DOHH2 (cell line): ENCODE measurements around the gene STPG3.

Experiments
- H3F3A ChIP-seq: fragments of 200-600 bp; sonication (generic), shearing (Covaris generic); 2 replicates; pipeline ENCODE4 v1.6.0; 2016; ENCODE audit warnings: antibody characterized with exemption, mild to moderate bottlenecking; ENCODE audit not compliant: control insufficient read depth, insufficient read depth
- H3K27ac ChIP-seq: fragments of 200-600 bp; sonication (generic); 2 replicates; pipeline ENCODE4 v1.5.1; 2014; ENCODE audit warnings: low read depth, mild to moderate bottlenecking, low read length, moderate library complexity
- H3K27me3 ChIP-seq: fragments of 200-600 bp; sonication (generic); 2 replicates; pipeline ENCODE4 v1.6.1; 2014; ENCODE audit warnings: mild to moderate bottlenecking, low read length, mixed read lengths; ENCODE audit not compliant: control insufficient read depth
- H3K36me3 ChIP-seq: fragments of 200-600 bp; sonication (generic); 2 replicates; pipeline ENCODE4 v1.6.1; 2014; ENCODE audit warnings: mild to moderate bottlenecking, low read length, moderate library complexity, mixed read lengths; ENCODE audit not compliant: control insufficient read depth
- H3K4me1 ChIP-seq: fragments of 200-600 bp; sonication (generic); 2 replicates; pipeline ENCODE4 v1.6.1; 2014; ENCODE audit warnings: mild to moderate bottlenecking, low read length, mixed read lengths; ENCODE audit not compliant: control insufficient read depth
- H3K4me2 ChIP-seq: fragments of 200-600 bp; sonication (generic); 2 replicates; pipeline ENCODE4 v1.6.0; 2014; ENCODE audit warnings: mild to moderate bottlenecking, low read length, moderate library complexity
- H3K4me3 ChIP-seq: fragments of 200-600 bp; sonication (generic); 2 replicates; pipeline ENCODE4 v1.5.1; 2014; ENCODE audit warnings: mild to moderate bottlenecking, low read length, mixed read lengths
- H3K79me2 ChIP-seq: fragments of 200-600 bp; sonication (generic); 2 replicates; pipeline ENCODE4 v1.6.1; 2014; ENCODE audit warnings: mild to moderate bottlenecking, low read length, mixed read lengths; ENCODE audit not compliant: control insufficient read depth
- H3K9me2 ChIP-seq: fragments of 200-600 bp; sonication (generic); replicated peaks from 2 replicates; pipeline ENCODE4 v1.6.1; 2014; ENCODE audit warnings: mild to moderate bottlenecking, low read length, mixed read lengths; ENCODE audit not compliant: control insufficient read depth
- H3K9me3 ChIP-seq: fragments of 200-600 bp; sonication (generic); 2 replicates; pipeline ENCODE4 v1.6.1; 2014; ENCODE audit warnings: antibody characterized with exemption, low read length, mixed read lengths; ENCODE audit not compliant: control insufficient read depth, insufficient read depth
- H4K20me1 ChIP-seq: fragments of 200-600 bp; sonication (generic); 2 replicates; pipeline ENCODE4 v1.6.0; 2014; ENCODE audit warnings: low read depth, mild to moderate bottlenecking, antibody characterized with exemption, low read length, moderate library complexity; ENCODE audit not compliant: control insufficient read depth, insufficient read depth
- CTCF ChIP-seq: fragments of 200-600 bp; sonication (generic); IDR thresholded peaks from one replicate; pipeline ENCODE4 v1.5.1; 2014; ENCODE audit warnings: antibody characterized with exemption, mild to moderate bottlenecking, low read depth, low read length; ENCODE audit not compliant: poor library complexity, severe bottlenecking
- EZH2phosphoT487 ChIP-seq: fragments of 200-600 bp; sonication (generic); IDR thresholded peaks from 2 replicates; pipeline ENCODE4 v1.6.1; 2017; ENCODE audit warnings: borderline replicate concordance, mild to moderate bottlenecking, antibody characterized with exemption, low read length, moderate library complexity, mixed read lengths

STPG3 gene

DNA sequence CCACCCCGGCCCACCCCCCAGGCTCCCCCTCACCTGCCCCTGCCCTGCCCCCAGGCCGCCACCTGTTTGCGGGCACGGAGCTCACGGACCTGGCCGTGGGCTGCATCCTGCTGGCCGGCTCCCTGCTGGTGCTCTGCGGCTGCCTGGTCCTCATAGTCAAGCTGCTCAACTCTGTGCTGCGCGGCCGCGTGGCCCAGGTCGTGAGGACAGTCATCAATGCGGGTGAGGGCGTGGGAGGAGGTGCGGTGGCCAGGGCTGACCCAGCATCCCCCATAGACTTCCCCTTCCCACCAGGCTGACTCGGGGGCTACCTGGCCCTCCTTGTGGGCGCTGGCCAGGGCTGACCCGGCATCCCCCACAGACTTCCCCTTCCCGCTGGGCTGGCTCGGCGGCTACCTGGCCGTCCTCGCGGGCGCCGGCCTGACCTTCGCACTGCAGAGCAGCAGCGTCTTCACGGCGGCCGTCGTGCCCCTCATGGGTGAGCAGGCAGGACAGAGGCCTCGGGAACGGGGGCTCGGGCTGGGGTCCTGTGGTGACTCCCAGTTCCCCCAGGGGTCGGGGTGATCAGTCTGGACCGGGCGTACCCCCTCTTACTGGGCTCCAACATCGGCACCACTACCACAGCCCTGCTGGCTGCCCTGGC is 16.9 kb upstream of the STPG3 start:
- H3K79me2 ChIP-seq: peaks cover 23% of the 10 kb centered on the region
- H3K4me2 ChIP-seq: peak overlapping the region; percentile 66
- no peaks in the 10 kb centered on the region for H4K20me1 ChIP-seq
- TF ChIP-seq EZH2phosphoT487: no peak
- H3K9me3 ChIP-seq: no peaks in the 10 kb centered on the region
- H3F3A ChIP-seq: no peaks in the 10 kb centered on the region
- peaks cover 9% of the 10 kb centered on the region for H3K27me3 ChIP-seq
- H3K4me1 ChIP-seq: peaks cover 52% of the 10 kb centered on the region
- H3K27ac ChIP-seq: no peak overlapping the region
- H3K4me3 ChIP-seq: no peak overlapping the region
- H3K9me2 ChIP-seq: no peaks in the 10 kb centered on the region
- H3K36me3 ChIP-seq: peaks cover 3% of the 10 kb centered on the region

- H3K27me3 ChIP-seq: peaks cover 5% of the 10 kb centered on the region
These were observed 16.2 kb upstream of the STPG3 start for GRCh38 chr9:137234758-137235423.

DNA sequence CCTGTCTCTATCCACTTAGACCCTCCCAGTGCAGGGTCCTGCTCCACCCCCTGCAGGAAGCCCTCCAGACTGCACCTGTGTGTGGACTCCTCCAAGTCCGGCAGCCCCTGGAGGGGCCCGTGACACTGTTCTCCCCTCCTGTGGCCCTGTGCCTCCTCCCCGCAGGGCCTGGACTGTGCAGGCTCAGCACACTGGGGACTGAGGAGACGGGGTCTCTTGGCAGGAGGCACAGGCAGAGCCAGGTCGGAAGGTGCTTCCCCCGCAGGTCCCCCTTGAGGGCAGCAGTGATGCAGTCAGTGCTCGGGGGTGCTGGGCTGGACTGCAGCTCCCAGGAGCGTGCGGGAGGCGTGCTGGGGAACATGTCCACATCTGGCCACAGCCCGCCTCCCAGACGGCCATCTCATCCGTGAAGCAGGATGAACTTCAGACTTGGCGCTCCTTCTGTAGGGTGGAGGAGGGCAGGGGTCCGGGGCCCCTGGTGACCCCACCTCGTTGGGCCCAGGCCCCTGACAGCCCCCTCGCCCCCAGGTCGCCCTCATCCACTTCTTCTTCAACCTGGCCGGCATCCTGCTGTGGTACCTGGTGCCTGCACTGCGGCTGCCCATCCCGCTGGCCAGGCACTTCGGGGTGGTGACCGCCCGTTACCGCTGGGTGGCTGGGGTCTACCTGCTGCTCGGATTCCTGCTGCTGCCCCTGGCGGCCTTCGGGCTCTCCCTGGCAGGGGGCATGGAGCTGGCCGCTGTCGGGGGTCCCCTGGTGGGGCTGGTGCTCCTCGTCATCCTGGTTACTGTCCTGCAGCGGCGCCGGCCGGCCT is 15.5 kb upstream of the STPG3 start:
- H3K9me3 ChIP-seq: no peaks in the 10 kb centered on the region
- peak overlapping the region; percentile 66 for H3K4me2 ChIP-seq
- H3F3A ChIP-seq: no peaks in the 10 kb centered on the region
- H3K9me2 ChIP-seq: no peaks in the 10 kb centered on the region
- H3K27ac ChIP-seq: peak overlapping the region; percentile 3; the same call in 1 of the 2 replicates
- TF ChIP-seq EZH2phosphoT487 (no peak), CTCF (peak; percentile 34)
- peak overlapping the region; percentile 59 for H3K4me3 ChIP-seq
- H3K27me3 ChIP-seq: no peaks in the 10 kb centered on the region
- peaks cover 3% of the 10 kb centered on the region for H3K36me3 ChIP-seq
- H3K79me2 ChIP-seq: peaks cover 33% of the 10 kb centered on the region
- H4K20me1 ChIP-seq: no peaks in the 10 kb centered on the region
- peaks cover 52% of the 10 kb centered on the region for H3K4me1 ChIP-seq

More at GRCh38 chr9:137234758-137235423, 16.2 kb upstream of the STPG3 start:
- Histone ChIP-seq H3K9me2 (no peaks in the 10 kb centered on the region), H3K36me3 (peaks cover 3% of the 10 kb centered on the region), H3K27ac (peak overlapping the region; percentile 3; the same call in 1 of the 2 replicates), H3K4me3 (peak overlapping the region; percentile 59; the same call in 1 of the 2 replicates), H3K9me3 (no peaks in the 10 kb centered on the region), H3K79me2 (peaks cover 31% of the 10 kb centered on the region), H4K20me1 (no peaks in the 10 kb centered on the region), H3K4me1 (peaks cover 52% of the 10 kb centered on the region), H3K4me2 (peak overlapping the region; percentile 66), H3F3A (no peaks in the 10 kb centered on the region)
- TF ChIP-seq EZH2phosphoT487: no peak

DNA sequence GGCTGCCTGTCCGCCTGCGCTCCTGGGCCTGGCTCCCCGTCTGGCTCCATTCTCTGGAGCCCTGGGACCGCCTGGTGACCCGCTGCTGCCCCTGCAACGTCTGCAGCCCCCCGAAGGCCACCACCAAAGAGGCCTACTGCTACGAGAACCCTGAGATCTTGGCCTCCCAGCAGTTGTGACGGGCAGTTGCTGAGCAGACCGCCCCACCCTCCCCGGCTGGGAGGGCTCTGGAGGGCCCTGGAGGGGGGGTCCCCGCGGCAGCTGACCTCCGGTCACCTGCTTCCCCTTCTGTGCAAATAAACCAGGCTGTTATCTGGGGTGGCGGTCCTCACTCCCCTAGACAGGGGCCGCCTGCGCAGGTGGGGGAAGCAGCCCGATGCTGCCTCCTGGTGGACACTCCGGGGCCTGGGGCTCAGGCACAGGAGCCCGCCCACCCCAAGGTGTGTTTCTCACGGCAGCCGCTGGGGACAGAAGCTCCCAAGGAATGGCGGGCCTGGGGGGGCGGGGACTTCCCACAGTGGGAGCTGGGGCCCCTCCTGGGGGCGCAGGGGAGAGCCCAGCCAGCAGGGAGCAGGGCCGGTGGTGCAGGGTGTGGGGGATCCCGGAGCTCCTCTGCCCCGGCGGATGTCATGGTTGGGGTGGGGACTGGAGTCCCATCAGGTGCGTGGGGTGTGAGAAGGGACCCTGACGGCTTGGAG is 14.7 kb upstream of the STPG3 start:
- H3K27ac ChIP-seq: peak overlapping the region; percentile 24; the same call in 1 of the 2 replicates

More for the DNA sequence above, 14.7 kb upstream of the STPG3 start:
- peaks cover 3% of the 10 kb centered on the region for H3K36me3 ChIP-seq
- H3F3A ChIP-seq: no peaks in the 10 kb centered on the region
- H3K9me2 ChIP-seq: no peaks in the 10 kb centered on the region
- H3K4me2 ChIP-seq: peak overlapping the region; percentile 66
- H3K4me1 ChIP-seq: peaks cover 52% of the 10 kb centered on the region
- H3K79me2 ChIP-seq: peaks cover 35% of the 10 kb centered on the region
- no peaks in the 10 kb centered on the region for H4K20me1 ChIP-seq
- H3K4me3 ChIP-seq: peak overlapping the region; percentile 59
- no peaks in the 10 kb centered on the region for H3K27me3 ChIP-seq
- no peaks in the 10 kb centered on the region for H3K9me3 ChIP-seq
- TF ChIP-seq CTCF (peak; percentile 100), EZH2phosphoT487 (no peak)
